ENCODE data around the gene SMIM33. TPM values are rescaled to one million over a fixed set of nuclear protein-coding genes. Genes with fewer than 3 reads are reported as not detected.

Gene SMIM33
- total and polyA plus RNA-seq, 8 donors: 0.13 to 0.87 (median 0.46) TPM; not detected in 5

Small RNAs within 50 kb of the gene (small RNA-seq; reads per million reads assigned to genes)
- gene RNU5B-4P: 0 reads per million in 4 donors

Other genes with a start within 250 kb of the SMIM33 start
- gene MATR3, start 177.3 kb upstream of the SMIM33 start, total RNA-seq: 100 to 1,000 TPM in 4 of 5 donors, 10 to 100 TPM in 1; 73.6 to 352 (median 176) TPM
- 10 to 100 TPM; 68.2 to 86.0 (median 73.9) TPM for gene MATR3, start 177.3 kb upstream of the SMIM33 start, polyA plus RNA-seq
- gene PAIP2, start 129.2 kb upstream of the SMIM33 start, total RNA-seq: 10 to 100 TPM; 12.7 to 92.7 (median 51.3) TPM
- gene PAIP2, start 129.2 kb upstream of the SMIM33 start, polyA plus RNA-seq: 100 to 1,000 TPM in 1 of 3 donors, 10 to 100 TPM in 2; 57.5 to 104 (median 86.5) TPM
- under 1 TPM in 1 of 5 donors, not detected in 4; 0.37 TPM for gene SLC23A1, start 87.7 kb upstream of the SMIM33 start, total RNA-seq
- not detected for gene SLC23A1, start 87.7 kb upstream of the SMIM33 start, polyA plus RNA-seq
- 10 to 100 TPM in 1 of 5 donors, 1 to 10 TPM in 3, not detected in 1; 1.1 to 15.8 (median 1.5) TPM for gene MZB1, start 81.1 kb upstream of the SMIM33 start, total RNA-seq
- gene MZB1, start 81.1 kb upstream of the SMIM33 start, polyA plus RNA-seq: 10 to 100 TPM in 2 of 3 donors, 1 to 10 TPM in 1; 7.6 to 14.1 (median 11.1) TPM
- under 1 TPM in 2 of 5 donors, not detected in 3; 0.73 to 0.89 TPM for gene PROB1, start 75.9 kb upstream of the SMIM33 start, total RNA-seq
- gene PROB1, start 75.9 kb upstream of the SMIM33 start, polyA plus RNA-seq: under 1 TPM; 0.55 to 0.76 (median 0.56) TPM
- gene SPATA24, start 66.9 kb upstream of the SMIM33 start, total RNA-seq: 1 to 10 TPM in 1 of 5 donors, under 1 TPM in 1, not detected in 3; 0.92 to 3.6 TPM
- gene SPATA24, start 66.9 kb upstream of the SMIM33 start, polyA plus RNA-seq: 10 to 100 TPM in 1 of 3 donors, 1 to 10 TPM in 2; 5.4 to 10.1 (median 8.6) TPM
- gene DNAJC18, start 31.5 kb upstream of the SMIM33 start, total RNA-seq: 10 to 100 TPM in 1 of 5 donors, 1 to 10 TPM in 1, under 1 TPM in 2, not detected in 1; under 0.01 to 12.1 (median 1.6) TPM
- gene DNAJC18, start 31.5 kb upstream of the SMIM33 start, polyA plus RNA-seq: 1 to 10 TPM; 1.8 to 4.1 (median 2.7) TPM
- 10 to 100 TPM in 2 of 5 donors, 1 to 10 TPM in 1, not detected in 2; 7.3 to 15.2 (median 12.8) TPM for gene ECSCR, start 8.3 kb upstream of the SMIM33 start, total RNA-seq
- gene ECSCR, start 8.3 kb upstream of the SMIM33 start, polyA plus RNA-seq: 1 to 10 TPM; 5.4 to 10.0 (median 7.3) TPM
- gene STING1, start 11.8 kb downstream of the SMIM33 start, total RNA-seq: 10 to 100 TPM in 3 of 5 donors, 1 to 10 TPM in 2; 6.1 to 16.2 (median 11.1) TPM
- 10 to 100 TPM in 2 of 3 donors, 1 to 10 TPM in 1; 8.8 to 23.7 (median 22.3) TPM for gene STING1, start 11.8 kb downstream of the SMIM33 start, polyA plus RNA-seq
- gene UBE2D2, start 90.3 kb downstream of the SMIM33 start, total RNA-seq: 100 to 1,000 TPM in 1 of 5 donors, 10 to 100 TPM in 4; 29.8 to 220 (median 76.0) TPM
- gene UBE2D2, start 90.3 kb downstream of the SMIM33 start, polyA plus RNA-seq: 100 to 1,000 TPM in 1 of 3 donors, 10 to 100 TPM in 2; 66.4 to 106 (median 75.1) TPM
- 100 to 1,000 TPM in 1 of 5 donors, 10 to 100 TPM in 4; 25.9 to 101 (median 32.7) TPM for gene CXXC5, start 177.3 kb downstream of the SMIM33 start, total RNA-seq
- 10 to 100 TPM; 18.3 to 26.3 (median 22.2) TPM for gene CXXC5, start 177.3 kb downstream of the SMIM33 start, polyA plus RNA-seq